Sigmoid colon (tissue), 4 donors: ENCODE results near the gene RGS7.

ENCODE experiments used
- CTCF ChIP-seq, 4 experiments: fragments of 450-650 bp in 3 of 4; fragments of 200-600 bp in 1 of 4; IDR thresholded peaks; one replicate each; pipeline ENCODE4 v1.5.1; 2016 to 2019; ENCODE audit warnings: antibody characterized with exemption in 4 of 4, mild to moderate bottlenecking in 3 of 4, moderate library complexity in 2 of 4
- POLR2A ChIP-seq, 2 donors: fragments of 450-650 bp; IDR thresholded peaks; one replicate each; pipeline ENCODE4 v1.6.1; 2016; ENCODE audit warnings: antibody characterized with exemption in 2 of 2, mild to moderate bottlenecking in 2 of 2, moderate library complexity in 2 of 2
- POLR2AphosphoS5 ChIP-seq, 4 donors: sonication (generic); formaldehyde crosslinking; IDR thresholded peaks; one replicate each; pipeline ENCODE4 v1.6.1; 2017; ENCODE audit warnings: antibody characterized with exemption in 4 of 4

GRCh38 chr1:241263346-241263745 lies 93.7 kb downstream of the RGS7 start:
- TF ChIP-seq CTCF (IDR thresholded peaks at IDR 0.05) (no peak), POLR2A (IDR thresholded peaks at IDR 0.05) (no peak), POLR2AphosphoS5 (IDR thresholded peaks at IDR 0.05) (no peak)
